22Rv1 (cell line): ENCODE results near the gene FTSJ1.
A peak's percentile ranks its signal among the peaks of the same experiment; 100 is the strongest.

Experiments
- H3K27ac ChIP-seq: fragments of 450-650 bp; 2 replicates; pipeline ENCODE4 v1.5.1; 2017
- ZFX ChIP-seq: fragments of 450-650 bp; IDR thresholded peaks from 2 replicates; pipeline ENCODE4 v1.6.1; 2017; ENCODE audit warnings: antibody characterized with exemption, borderline replicate concordance
- TF ChIP-seq, protein P1 (sequence below): fragments of 450-650 bp; IDR thresholded peaks from 2 replicates; pipeline ENCODE4 v1.5.1; 2017; ENCODE audit warnings: mild to moderate bottlenecking

Gene FTSJ1

DNA sequence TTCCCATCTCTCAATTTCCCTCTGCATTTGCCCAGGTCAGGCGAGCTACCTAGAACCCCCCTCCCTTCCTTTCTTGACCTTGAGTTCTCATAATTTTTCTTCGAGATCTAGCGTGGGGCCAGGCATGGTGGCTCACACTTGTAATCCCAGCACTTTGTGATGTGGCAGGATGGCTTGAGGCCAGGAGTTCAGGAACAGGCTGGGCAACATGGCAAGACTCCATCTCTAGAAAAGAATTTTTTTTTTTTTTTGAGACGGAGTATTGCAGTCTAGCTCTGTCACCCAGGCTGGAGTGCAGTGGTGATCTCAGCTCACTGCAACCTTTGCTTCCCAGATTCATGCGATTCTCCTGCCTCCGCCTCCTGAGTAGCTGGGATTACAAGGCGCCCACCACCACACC is 28.3 kb downstream of the FTSJ1 start:
- TF ChIP-seq, protein P1, sequence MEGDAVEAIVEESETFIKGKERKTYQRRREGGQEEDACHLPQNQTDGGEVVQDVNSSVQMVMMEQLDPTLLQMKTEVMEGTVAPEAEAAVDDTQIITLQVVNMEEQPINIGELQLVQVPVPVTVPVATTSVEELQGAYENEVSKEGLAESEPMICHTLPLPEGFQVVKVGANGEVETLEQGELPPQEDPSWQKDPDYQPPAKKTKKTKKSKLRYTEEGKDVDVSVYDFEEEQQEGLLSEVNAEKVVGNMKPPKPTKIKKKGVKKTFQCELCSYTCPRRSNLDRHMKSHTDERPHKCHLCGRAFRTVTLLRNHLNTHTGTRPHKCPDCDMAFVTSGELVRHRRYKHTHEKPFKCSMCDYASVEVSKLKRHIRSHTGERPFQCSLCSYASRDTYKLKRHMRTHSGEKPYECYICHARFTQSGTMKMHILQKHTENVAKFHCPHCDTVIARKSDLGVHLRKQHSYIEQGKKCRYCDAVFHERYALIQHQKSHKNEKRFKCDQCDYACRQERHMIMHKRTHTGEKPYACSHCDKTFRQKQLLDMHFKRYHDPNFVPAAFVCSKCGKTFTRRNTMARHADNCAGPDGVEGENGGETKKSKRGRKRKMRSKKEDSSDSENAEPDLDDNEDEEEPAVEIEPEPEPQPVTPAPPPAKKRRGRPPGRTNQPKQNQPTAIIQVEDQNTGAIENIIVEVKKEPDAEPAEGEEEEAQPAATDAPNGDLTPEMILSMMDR, result no peak
- TF ChIP-seq ZFX, result no peak
- no peak overlapping the region for H3K27ac ChIP-seq

DNA sequence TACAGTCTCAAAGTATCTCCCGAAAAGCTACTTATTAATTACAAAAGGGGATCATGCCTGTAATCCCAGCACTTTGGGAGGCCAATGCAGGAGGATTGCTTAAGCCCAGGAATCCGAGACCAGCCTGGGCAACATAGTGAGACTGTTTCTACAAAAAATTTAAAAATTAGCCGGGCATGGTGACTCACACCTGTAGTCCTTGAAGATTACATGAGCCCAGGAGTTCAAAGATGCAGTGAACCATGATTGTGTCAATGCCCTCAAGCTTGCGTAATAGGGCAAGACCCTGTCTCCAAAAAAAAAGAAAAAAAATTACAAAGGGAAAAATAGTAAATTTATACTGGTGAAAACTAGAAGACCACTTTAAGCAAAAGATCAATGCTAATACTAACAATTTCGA is 29.5 kb downstream of the FTSJ1 start:
- TF ChIP-seq, protein P1, result no peak
- no peak for TF ChIP-seq ZFX
- no peak overlapping the region for H3K27ac ChIP-seq

DNA sequence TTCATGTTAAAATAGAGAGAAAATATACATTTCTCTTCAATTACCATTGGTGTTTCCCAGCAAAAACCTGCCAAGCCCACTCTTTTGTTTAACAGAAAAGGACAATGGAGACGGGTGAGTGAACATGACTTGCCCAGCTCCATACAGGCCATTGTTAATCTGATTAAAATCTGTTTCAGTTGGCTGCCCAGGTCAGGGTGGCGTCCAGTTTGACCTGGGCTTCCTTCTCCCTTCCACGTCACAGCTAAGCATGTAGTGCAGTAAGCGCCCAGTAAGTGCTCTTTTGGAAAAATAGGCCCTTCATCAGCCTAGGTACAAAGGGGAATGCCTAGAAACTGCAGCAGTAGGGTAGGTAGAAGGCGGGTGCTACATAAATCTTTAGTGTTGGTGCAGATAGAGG is 31.2 kb downstream of the FTSJ1 start:
- H3K27ac ChIP-seq, result no peak overlapping the region
- no peak for TF ChIP-seq ZFX
- TF ChIP-seq, protein P1, result no peak

DNA sequence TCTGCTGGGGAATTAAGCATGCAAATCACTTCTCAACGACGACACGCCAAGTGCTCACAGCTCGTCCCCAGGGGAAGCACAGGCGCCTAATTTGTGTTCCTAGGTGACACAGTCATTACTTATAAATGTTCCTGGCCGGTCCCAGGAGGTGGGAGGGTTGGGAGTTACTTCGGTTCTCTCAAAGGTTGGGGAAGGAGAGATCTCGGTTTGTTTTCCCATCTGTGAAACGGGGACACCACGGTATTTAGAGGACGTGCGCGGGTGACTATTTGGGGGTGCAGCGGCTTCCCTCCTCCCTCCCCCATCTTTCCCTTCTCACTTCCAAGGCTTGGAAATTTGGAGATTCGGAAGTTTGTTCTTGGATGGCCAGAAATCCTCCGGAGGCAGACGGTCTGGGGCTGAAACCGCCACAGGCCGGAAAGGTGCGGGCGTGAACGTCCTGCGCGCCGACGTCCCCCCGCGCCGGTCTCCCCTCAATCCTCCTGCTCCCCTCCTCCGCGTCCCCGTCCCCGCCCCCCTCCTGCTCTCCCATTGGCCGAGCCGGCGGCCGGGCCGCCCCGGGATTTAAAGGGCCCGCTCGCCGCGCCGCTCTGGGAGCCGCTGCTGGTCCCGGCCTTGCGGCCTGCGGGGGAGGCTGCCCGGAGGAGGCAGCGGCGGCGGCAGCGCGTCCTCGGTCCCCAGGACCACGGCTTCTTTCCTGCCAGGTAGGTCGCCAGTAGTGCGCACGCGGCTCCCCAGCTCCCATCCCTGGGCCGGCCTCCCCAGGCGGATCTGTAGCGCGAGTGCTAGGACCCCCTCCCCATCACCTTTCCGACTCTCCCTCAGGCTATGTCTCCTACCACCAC is 32.6 kb downstream of the FTSJ1 start, which contains the start of gene PORCN:
PORCN (plus strand) TSS at position 593 of the 845 bp plus-strand sequence. CDS start 829 bp downstream, outside the sequence.
- no peak for TF ChIP-seq ZFX
- TF ChIP-seq, protein P1, result no peak
- no peak within 1 kb of the TSS for H3K27ac ChIP-seq

DNA sequence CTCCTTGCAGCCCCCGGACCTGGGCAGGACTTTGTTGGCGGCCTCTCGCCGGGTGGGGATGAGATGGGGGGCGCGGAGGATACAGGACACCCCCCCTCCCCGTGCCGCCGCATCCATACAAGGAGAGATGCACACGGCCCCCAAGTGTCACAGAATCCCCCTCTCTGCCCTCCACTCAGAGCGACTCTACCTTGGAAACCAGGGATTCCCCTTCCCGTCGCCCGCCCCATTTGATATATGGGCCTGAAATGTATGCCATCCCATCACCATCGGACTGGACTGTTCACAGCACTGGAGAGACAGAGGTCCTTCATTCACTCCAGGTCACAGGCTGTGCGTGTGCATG is 33.2 kb downstream of the FTSJ1 start:
- H3K27ac ChIP-seq, result no peak overlapping the region
- TF ChIP-seq ZFX, result no peak
- TF ChIP-seq, protein P1, result no peak

DNA sequence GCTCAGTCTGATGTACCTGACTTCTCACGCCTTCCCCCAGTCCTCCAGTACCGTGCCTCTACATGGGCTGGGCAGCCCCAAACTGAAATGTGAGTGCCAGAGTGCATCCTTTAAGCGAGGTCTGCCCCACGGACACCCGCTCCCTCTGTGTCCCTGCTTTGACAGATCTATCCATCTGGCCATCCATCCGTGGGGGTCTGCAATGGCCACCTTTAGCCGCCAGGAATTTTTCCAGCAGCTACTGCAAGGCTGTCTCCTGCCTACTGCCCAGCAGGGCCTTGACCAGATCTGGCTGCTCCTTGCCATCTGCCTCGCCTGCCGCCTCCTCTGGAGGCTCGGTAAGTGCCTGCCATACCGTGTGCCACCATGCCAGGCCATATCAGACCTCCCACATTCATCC is 33.6 kb downstream of the FTSJ1 start:
- H3K27ac ChIP-seq, result no peak overlapping the region
- TF ChIP-seq ZFX, result no peak
- TF ChIP-seq, protein P1, result no peak

DNA sequence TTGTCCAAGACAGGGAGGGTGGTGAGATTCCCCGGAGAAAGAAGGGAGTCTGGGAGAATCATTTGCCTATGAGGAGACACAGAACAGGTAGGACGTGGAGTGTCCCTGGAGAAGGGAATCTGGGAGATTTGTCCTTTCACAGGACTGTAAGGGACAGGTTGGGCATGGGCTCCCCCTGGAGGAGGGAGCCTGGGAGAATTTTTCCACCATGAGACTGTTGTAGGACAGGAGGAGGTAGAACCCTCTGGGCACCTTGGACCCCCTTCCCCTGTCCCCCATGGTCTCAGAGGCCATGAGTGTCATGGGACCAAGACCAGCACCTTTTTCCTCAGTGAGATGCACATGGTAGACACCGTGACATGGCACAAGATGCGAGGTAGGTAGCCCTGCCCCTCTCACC is 35.6 kb downstream of the FTSJ1 start:
- TF ChIP-seq, protein P1, result peak; percentile 44
- no peak for TF ChIP-seq ZFX

More for the DNA sequence above, 35.6 kb downstream of the FTSJ1 start:
- no peak overlapping the region for H3K27ac ChIP-seq
